Heart left ventricle (tissue), 16 donors: Measurements from ENCODE around the gene HS6ST3. TPM values are rescaled to one million over a fixed set of nuclear protein-coding genes. Genes with fewer than 3 reads are reported as not detected.

ENCODE experiments used
- ATAC-seq, 4 donors: fragments of 200-7000 bp; cut with Tn5 transposase; one replicate each; pipeline ENCODE4 v1.9.1; 2020 to 2022; ENCODE audit warnings: moderate library complexity in 4 of 4, mild to moderate bottlenecking in 3 of 4, moderate number of reproducible peaks in 1 of 4
- DNase-seq, 5 donors: peaks; one replicate each; pipeline ENCODE4 v3.0.0-alpha.2; 2020
- H3K27ac ChIP-seq, 12 donors: fragments of 200-600 bp; sonication (generic) in 4 of 12; one replicate each; pipeline versions ENCODE4 v1.5.0 to v1.8.0; 2016 to 2022; ENCODE audit warnings: mild to moderate bottlenecking in 2 of 12
- H3K27me3 ChIP-seq, 9 donors: fragments of 200-600 bp; sonication (generic) in 2 of 9; one replicate each; pipeline versions ENCODE4 v1.5.1 to v1.8.0; 2016 to 2022; ENCODE audit warnings: mild to moderate bottlenecking in 3 of 9
- H3K36me3 ChIP-seq, 9 donors: fragments of 200-600 bp; sonication (generic) in 2 of 9; one replicate each; pipeline versions ENCODE4 v1.5.0 to v1.8.0; 2018 to 2022; ENCODE audit warnings: mild to moderate bottlenecking in 2 of 9
- H3K4me1 ChIP-seq, 12 donors: fragments of 200-600 bp; sonication (generic) in 4 of 12; one replicate each; pipeline versions ENCODE4 v1.5.0 to v1.8.0; 2016 to 2022; ENCODE audit warnings: mild to moderate bottlenecking in 3 of 12
- H3K4me3 ChIP-seq, 12 donors: fragments of 200-600 bp; sonication (generic) in 4 of 12; one replicate each; pipeline versions ENCODE4 v1.5.0 to v1.8.0; 2017 to 2022; ENCODE audit warnings: mild to moderate bottlenecking in 9 of 12, moderate library complexity in 4 of 12
- H3K9me3 ChIP-seq, 12 donors: fragments of 200-600 bp; sonication (generic) in 4 of 12; one replicate each; pipeline versions ENCODE4 v1.5.0 to v1.8.0; 2016 to 2022; ENCODE audit warnings: mild to moderate bottlenecking in 1 of 12
- CTCF ChIP-seq, 12 donors: fragments of 200-600 bp; sonication (generic) in 4 of 12; IDR thresholded peaks; one replicate each; pipeline versions ENCODE4 v1.5.0 to v1.8.0; 2018 to 2022; ENCODE audit warnings: antibody characterized with exemption in 12 of 12, mild to moderate bottlenecking in 5 of 12
- POLR2A ChIP-seq, 2 donors: fragments of 450-650 bp; IDR thresholded peaks; one replicate each; pipeline ENCODE4 v1.6.1; 2017; ENCODE audit warnings: antibody characterized with exemption in 2 of 2, mild to moderate bottlenecking in 2 of 2, moderate library complexity in 2 of 2
- WGBS, 4 donors: extraction: QIAGEN DNeasy Blood & Tissue Kit in 2 of 4; methylation state at CpG; one replicate each; pipeline versions ENCODE4 v1.1.5 to v1.1.7; 2013 to 2018; 5-methylcytosine and 5-hydroxymethylcytosine counted together
- intact Hi-C, 10 donors: fragments of 100-400 bp; cut with DNase I; formaldehyde crosslinking; loops; one replicate each; pipeline versions ENCODE4 v1.11.1 to v1.14.2; 2022
- polyA plus RNA-seq, 2 donors: library from polyadenylated mRNA; stranded (reverse); fragments of 200-250 nt; gene quantifications; one replicate each; pipeline ENCODE4 v1.2.3, GENCODE V29; 2013
- total RNA-seq, 9 donors: library from RNA; depleted of rRNA in 2 of 9; stranded (reverse); fragments of >200 nt in 2 of 9; fragmentation: NEBNext Ultra II Directional in 3 of 9; extraction: Animal tissue kit (Norgen Biotek cat#: 25700) in 3 of 9; gene quantifications; one replicate each; pipeline versions ENCODE4 v1.1.0 to v1.2.4, GENCODE V29; 2016 to 2023
- donor health status: ischemic (EF 13 %, LVEDD 7.1; RV severe dilation, severe dysfunction).
- donor health status: healthy with polysubstance abuse.
- donor health status: DM: no; HTN: yes; CAD: no.
- donor health status: DM: no; HTN: no; CAD: no.
- donor health status: ischemic (EF 25% LVEDD 6.9; RV normal size, moderate dysfunction).
- donor health status: ischemic (EF 25% LVEDD 5.7; RV mildly dilated, moderate dysfunction).
- donor health status: healthy.
- donor health status: DM: yes; HTN: yes; CAD: no.
- donor health status: ischemic (EF 35%, LVEDD 5.7; RV mildly dilated, moderate dysfunction).
- donor health status: nonischemic (EF 11% LVEDD 7.7; RV severe dilation, severe dysfunction).
- donor health status: DM: yes; HTN: yes; CAD: no.
- donor health status: PGD.
- donor health status: ischemic (EF 29% LVEDD 5.4; RV normal size, mild dysfunction).
- donor health status: nonischemic (EF 23%, LVEDD 6.1; RV moderate dilation, normal function).

HS6ST3 gene
- total and polyA plus RNA-seq, 11 donors = 0.01 to 5.2 (median 1.2) TPM

DNA sequence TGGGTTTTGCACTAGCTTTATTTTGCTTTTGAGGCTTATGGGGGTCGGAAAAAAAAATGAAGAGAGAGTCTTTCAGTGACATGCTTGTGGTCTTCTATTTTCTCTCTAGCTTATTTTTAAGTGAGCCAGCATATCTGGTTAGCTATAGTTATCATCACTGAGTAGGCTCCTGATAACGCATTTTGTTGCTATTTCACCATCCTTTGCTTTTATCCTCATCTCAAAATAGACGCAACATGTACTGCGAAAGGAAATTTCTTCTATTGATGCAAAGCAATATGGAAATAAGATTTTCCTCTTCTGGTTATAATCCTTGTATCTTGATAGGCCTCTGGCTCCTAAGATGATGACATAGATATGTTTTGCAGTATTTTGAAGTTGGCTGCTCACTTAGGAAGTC lies 630.5 kb downstream of the HS6ST3 start:
- no peak for TF ChIP-seq CTCF (IDR thresholded peaks at IDR 0.05)
- TF ChIP-seq POLR2A (IDR thresholded peaks at IDR 0.05) = no peak
- H3K4me1 ChIP-seq = no peaks in the 10 kb centered on the region
- no peaks in the 10 kb centered on the region for H3K36me3 ChIP-seq
- no peaks in the 10 kb centered on the region for H3K27me3 ChIP-seq
- H3K9me3 ChIP-seq = no peaks in the 10 kb centered on the region
- no peak overlapping the region for H3K4me3 ChIP-seq
- ATAC-seq (no peak), DNase-seq (no peak)
- intact Hi-C loops = no loop called here
- WGBS, 4 donors = 79 to 87% (median 82%) methylated on average over 4 of the region's 4 CpGs
- H3K27ac ChIP-seq = no peak overlapping the region

DNA sequence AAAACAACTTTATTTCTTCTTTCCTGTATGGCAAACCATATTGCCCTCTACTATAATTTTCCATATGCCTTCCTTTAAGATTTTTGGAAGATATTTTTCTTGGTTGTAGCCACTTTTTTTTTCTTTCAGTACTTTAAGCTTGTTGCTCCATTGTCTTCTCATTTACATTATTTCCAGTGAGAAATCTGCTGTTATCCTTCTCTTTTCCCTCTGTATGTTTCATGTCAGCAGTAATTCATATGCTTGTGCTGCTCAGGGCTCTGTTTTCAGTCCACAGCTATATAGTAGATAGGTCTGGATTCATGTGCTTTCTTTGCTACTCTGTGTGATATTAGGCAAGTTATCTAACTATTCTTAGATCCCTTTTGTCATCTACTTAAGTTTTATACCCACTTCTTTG lies 636.7 kb downstream of the HS6ST3 start:
- ATAC-seq (no peak), DNase-seq (no peak)
- H3K4me3 ChIP-seq = no peak overlapping the region
- TF ChIP-seq POLR2A (IDR thresholded peaks at IDR 0.05) = no peak
- no peak for TF ChIP-seq CTCF (IDR thresholded peaks at IDR 0.05)
- H3K27ac ChIP-seq = no peak overlapping the region
- intact Hi-C loops = no loop called here
- no peaks in the 10 kb centered on the region for H3K4me1 ChIP-seq
- H3K27me3 ChIP-seq = no peaks in the 10 kb centered on the region
- peaks cover 0 to 13% (median 6%) of the 10 kb centered on the region in 12 donors for H3K9me3 ChIP-seq
- no peaks in the 10 kb centered on the region for H3K36me3 ChIP-seq

DNA sequence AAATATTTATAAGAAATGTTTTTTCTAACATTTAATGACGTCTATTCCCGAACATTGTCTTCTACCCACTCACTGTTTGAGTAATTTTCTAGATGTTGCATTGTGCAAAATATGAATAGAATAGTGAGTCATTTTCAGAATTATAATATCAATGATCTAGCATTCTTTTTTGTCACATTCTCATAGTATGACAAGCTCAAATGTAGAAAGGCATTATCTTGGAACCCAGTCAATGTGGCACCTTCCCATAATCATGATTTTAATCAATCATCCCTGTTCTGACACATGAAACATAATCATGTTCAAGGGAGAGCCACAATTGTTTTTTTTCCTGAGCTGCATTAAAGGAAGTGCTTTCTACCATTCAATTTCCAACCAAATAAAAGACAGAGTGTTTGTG lies 638.6 kb downstream of the HS6ST3 start:
- no peak overlapping the region for H3K27ac ChIP-seq
- ATAC-seq (no peak), DNase-seq (no peak)
- TF ChIP-seq POLR2A (IDR thresholded peaks at IDR 0.05) (no peak), CTCF (IDR thresholded peaks at IDR 0.05) (no peak)
- no peaks in the 10 kb centered on the region for H3K4me1 ChIP-seq
- no peaks in the 10 kb centered on the region for H3K27me3 ChIP-seq
- H3K9me3 ChIP-seq = peaks cover 0 to 13% (median 6%) of the 10 kb centered on the region in 12 donors
- WGBS, 4 donors = 79 to 85% (median 81%) methylated on average over 2 of the region's 2 CpGs
- H3K36me3 ChIP-seq = no peaks in the 10 kb centered on the region
- intact Hi-C loops = no loop called here
- H3K4me3 ChIP-seq = no peak overlapping the region

DNA sequence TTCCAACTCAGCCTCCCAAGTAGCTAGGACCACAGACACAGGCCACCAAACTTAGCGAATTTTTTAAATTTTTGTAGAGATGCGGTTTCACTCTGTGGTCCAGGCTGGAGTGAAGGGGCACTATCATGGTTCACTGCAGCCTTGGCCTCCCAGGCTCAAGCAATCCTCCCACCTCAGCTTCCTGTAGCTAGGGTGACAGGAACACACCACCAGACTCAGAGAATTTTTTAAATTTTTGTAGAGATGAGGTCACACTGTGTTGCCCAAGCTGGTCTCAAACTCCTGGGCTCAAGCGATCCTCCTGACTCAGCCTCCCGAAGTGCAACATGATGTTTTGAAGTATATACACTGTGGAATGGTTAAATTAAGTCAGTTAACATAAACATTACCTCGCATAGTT lies 640.8 kb downstream of the HS6ST3 start:
- 81 to 86% (median 82%) methylated on average over 5 of the region's 5 CpGs for WGBS, 4 donors

More for the DNA sequence above, 640.8 kb downstream of the HS6ST3 start:
- H3K4me3 ChIP-seq = no peak overlapping the region
- H3K9me3 ChIP-seq = peaks cover 0 to 13% (median 6%) of the 10 kb centered on the region in 12 donors
- DNase-seq = no peak
- TF ChIP-seq POLR2A (IDR thresholded peaks at IDR 0.05) (no peak), CTCF (IDR thresholded peaks at IDR 0.05) (no peak)
- no peaks in the 10 kb centered on the region for H3K36me3 ChIP-seq
- H3K27ac ChIP-seq = no peak overlapping the region
- no peaks in the 10 kb centered on the region for H3K27me3 ChIP-seq
- no peaks in the 10 kb centered on the region for H3K4me1 ChIP-seq
- ATAC-seq = no peak
- intact Hi-C loops = no loop called here
